Inflammatory macrophage treated with lipopolysaccharide for 1 hour (primary cell): ENCODE data around the gene TASOR2.
A peak's percentile ranks its signal among the peaks of the same experiment; 100 is the strongest.

Source experiments
- DNase-seq, 2 donors: peaks; one replicate each; pipeline ENCODE4 v3.0.0-alpha.2; 2020 to 2022

Gene TASOR2

DNA sequence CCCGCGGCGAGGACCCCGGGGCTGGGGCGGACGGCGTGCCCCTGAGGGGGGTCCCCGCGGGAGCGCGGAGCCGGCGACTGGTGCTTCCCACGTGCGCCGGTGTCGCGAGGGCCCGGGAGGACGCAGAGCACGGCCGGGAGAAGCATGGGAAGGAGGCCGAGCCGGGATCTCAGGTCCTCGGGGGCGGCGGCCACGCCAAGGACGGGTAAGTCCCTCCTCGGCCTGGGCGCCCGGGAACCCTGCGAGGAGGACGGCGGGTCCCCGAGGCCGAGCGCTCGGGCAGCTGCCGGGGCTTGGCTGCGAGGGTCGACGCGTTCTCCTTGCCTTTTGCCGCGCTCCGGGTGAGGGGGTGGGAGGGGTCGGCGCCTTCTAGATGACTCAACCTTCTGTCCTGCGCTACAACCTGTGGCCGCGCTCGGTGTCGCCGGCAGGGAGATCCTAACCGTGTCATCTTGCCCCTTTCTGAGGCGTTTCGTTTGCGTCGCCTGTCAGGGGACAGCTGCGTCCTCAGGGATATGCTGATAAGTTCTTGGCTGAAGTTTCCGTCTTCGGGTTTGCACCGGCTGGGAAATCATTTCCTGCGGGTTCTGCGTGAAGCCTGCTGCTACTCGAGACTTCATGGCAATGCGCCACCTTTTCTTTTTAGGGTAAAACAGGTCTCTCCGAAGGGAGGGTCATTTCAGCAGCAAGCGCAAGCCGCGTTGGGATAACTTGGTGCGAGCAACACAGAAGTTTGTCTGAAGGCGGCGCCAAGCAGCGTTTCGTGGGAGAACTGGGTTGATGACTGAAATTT, 529 bp downstream of the TASOR2 start:
- DNase-seq = peak; percentile 65 to 69

DNA sequence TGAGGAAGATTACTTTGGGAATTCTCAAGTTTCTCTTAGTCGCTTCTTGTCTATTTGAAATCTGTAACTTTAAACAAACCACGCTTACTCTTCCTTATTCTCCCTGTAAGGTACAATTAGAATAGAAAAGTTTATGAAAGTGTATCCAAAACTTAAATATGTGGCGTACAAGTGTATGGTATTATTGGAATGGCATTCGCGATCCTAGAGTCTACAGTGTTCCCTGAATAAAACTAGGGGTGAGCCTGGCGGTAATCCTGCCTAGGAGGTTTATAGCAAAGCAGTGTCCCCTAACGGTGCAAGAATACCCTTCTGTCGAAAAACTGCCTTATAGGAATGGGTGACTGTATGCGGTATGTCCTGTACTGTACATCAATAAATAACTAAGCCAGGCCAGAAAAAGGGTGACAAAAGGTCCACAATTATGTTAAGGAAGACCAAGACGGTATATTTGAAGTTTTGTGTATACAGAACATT, 1.2 kb downstream of the TASOR2 start:
- DNase-seq = no peak

DNA sequence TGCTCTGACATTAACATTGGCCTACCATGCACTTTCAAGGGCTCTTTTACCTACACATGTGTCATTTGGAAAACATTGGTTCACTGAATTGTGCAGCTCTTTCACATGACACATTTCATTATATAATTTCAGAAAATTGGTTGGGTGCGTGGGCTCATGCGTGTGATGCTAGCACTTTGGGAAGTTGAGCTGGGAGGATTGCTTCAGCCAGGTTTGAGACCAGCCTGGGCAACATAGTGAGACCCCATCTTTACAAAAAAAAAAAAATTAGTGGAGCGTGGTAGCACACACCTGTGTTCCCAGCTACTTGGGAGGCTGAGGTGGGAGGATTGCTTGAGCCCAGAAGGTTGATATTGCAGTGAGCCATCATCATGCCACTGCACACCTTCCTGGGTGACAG, 3.9 kb downstream of the TASOR2 start:
- DNase-seq = no peak

DNA sequence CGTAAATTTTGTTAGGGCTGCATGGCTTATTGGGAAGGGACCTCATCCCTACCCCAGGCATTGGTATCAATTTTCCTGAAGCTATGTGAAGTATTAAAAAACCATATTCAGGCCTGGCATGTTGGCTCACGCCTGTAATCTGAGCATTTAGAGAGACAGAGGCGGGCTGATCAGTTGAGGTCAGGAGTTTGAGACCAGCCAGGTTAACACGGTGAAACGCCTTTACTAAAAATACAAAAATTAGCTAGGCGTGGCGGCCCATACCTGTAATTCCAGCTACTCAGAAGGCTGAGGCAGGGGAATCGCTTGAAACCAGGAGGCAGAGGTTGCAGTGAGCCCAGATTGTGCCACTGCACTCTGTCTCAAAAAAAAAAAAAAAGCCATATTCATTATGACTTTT, 7.1 kb downstream of the TASOR2 start:
- DNase-seq = no peak

DNA sequence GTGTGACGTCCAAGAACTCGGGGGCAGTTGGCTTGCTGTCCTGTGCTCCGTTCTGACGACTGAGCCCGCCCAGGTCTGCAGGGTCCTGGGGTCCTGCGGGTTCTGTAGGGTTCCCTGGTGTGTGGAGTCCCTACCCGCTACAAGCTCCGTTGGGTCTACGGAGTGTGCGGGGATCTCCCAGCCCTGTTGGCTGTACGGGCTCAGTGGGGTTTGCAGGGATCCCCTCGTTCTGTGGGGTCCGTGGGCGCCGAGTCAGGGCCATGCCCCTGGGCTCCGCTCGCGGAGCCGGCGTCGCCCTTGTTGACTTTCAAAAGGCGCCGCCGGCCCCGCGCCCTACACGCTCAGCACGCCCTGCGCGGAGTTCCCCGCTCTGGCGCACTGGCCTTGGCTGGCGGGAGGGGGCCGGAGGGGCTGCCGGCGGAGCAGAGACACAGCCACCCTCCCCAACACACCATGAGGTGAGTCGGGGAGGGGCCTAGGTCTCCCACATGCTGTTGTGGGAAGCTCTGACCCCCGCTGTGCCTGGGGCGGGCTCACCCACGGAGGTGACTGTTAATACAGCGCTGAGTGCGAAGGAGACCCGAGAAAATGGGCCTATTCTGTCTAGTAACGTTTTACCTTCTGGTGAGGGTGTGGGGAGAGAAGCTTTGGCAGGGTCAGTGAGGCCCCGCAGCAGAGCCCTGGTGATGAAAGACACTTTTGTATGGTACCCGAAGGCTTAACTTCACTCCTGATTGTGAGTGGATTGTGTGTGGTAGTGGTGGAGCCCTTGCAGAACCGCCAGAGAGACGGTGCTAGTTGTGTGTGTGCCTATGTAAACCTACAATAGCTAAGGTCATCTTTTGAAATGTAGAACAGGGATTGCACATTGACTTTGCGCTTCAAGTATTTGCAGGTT, 8.1 kb downstream of the TASOR2 start:
- DNase-seq = no peak

DNA sequence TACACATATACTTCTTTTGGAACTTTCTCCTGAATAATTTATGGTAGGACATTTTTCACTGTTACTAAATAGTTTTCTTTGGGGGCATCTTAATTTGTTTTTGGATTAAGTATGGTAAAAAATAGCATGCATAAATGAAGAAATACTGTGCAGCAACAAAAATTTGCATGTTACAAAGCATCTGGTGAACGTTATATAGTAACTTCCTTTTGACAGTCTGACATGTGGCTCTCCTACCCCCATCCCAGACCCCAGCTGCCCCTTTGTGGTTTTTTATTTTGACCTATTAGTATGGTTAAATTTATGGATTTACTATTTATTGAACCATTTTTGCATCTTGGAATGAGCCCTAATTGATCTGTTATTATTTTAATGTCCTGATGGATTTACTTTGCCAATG, 9.9 kb downstream of the TASOR2 start:
- DNase-seq = no peak

DNA sequence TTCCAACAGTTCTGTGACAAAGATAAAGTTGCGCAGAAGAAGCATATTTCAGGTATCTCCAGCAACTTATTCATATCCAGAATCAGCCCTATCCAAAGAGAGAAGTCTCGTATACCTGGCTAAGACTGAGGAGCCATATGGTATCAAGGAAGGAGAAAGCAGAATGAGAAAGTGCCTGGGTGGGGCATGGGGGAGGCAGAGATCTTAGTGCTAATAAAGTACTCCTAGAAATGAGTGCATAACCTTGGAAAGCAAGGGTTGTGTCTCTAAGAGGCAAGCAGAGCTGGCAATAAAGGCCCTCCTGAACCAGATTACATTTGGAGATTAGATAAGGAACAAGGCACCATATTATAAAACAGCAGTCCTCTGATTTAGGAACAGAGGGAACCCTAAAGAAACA, 12.7 kb downstream of the TASOR2 start:
- DNase-seq = no peak

DNA sequence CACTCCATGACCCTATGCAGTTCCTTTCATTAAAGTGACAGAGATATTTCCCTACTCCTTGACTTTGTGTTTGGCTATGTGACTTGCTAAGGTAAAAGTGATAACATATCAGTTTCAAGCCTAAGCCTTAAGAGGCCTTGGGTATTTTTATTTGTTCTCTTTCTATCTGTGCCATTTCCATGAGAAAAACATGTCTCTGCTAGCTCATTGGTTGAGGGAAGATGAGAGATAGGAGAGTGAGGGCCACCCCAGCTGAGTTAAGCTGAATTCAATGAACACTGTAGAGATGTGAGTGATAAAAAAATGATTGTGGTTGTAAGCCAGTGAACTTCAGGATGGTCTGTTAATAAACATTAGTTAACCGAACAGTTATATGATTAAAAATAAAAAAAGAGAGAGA, 13.4 kb downstream of the TASOR2 start:
- DNase-seq = no peak

DNA sequence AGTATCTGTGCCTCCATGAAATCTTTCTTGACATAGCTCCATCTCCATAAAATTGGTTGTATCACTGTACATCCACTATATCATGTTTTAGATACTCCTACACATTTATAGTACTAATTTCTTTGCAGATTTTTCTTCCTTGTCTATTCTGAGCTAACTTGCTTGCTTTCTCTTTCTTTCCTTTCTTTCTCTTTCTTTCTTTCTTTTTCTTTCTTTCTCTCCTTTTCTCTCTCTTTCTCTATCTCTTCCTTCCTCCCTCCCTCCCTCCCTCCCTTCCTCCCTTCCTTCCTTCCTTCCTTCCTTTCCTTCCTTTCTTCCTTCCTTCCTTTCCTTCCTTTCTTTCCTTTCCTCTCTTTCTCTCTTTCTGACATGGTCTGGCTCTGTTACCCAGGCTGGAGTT, 23.7 kb downstream of the TASOR2 start:
- DNase-seq = no peak

DNA sequence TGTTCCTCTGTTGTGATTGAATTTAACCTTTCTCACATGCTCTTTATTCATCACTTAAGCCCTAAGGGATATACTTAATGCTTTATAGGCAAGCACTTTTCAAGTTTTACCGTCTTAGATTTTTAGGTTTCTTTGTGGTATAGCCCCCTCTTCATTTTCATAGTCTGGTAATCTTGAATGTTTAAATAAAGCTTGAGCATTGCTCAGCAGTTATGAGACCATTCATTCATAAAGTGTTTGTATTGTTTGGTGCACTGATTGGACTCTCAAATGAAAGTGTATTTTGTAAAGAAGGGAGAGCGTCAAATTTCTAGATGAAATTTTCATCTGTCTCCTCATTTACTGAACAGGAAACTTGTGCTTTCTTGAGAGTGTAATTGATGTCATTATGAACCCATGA, 25.2 kb downstream of the TASOR2 start:
- no peak for DNase-seq

DNA sequence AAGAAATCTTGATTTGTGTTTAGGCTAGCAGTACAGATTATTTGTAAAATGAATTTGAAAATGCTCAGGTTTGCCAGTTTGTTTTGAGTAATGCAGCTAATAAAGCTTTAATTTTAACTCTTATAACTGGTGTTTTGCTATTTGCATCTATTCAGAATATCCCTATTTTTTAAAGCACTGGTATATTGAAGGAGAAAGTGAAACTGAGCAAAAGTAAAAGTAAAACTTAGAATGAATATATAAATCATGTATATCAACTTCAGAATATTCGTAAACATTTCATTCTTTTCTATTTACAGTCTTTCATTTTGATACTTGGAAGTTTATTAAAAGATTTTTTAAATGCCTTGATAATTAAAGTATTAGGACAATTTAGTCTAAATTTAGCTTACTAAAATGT, 26.2 kb downstream of the TASOR2 start:
- DNase-seq = peak in 1 of 2 donors; percentile 45

DNA sequence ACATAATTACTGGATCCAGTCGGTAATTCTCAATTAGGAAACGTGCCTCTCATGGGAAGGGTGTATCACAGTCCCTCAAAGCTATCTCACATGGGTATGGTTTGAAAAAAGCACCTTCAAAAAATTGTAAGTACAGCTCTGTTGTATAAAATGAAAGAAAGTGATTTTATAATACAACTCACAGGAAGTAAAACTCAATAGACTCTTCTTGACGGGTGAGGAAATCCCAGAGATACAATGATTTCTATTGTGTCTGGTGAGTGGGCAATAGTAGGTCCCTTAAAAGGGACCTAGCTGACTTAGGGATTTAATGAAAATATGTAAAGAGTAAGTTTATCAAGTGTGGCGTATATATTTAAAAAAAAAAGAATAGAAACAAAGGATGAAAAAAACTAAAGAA, 27.0 kb downstream of the TASOR2 start:
- DNase-seq = peak; percentile 41 to 52

DNA sequence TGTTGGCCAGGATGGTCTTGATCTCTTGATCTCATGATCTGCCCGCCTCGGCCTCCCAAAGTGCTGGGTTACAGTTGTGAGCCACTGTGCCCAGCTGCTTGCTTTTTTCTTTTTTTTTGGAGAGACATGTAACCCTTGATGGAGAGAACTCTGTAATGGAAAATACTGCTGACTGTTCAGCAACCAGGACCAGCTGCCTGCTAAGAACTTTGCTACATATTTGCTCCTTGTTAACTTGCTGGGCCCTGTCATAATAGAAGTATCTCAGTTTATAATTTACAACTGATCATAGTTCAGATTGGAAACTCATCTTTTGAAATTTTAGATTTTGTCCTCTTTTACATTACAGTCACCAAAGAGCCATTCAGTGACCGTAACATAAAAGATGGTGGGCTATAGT, 34.9 kb downstream of the TASOR2 start:
- no peak for DNase-seq

DNA sequence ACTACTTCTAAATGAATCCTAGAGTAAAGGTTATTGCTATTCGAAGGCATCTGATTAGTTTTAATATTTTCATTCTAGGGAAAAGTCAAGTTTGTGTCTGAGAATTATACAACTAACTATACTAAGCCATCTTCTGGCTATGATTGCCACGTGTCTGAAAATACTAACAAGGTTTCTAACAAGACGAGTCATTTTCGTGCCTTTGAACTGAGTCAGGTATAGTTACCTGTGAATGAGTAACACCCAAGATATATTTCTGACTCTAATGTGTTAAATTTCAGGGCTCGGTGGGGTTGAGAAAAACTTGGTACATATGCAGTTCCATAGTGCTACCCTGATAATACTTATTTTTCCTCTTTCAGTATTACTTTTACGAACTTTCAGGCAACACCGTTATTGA, 35.5 kb downstream of the TASOR2 start:
- no peak for DNase-seq

DNA sequence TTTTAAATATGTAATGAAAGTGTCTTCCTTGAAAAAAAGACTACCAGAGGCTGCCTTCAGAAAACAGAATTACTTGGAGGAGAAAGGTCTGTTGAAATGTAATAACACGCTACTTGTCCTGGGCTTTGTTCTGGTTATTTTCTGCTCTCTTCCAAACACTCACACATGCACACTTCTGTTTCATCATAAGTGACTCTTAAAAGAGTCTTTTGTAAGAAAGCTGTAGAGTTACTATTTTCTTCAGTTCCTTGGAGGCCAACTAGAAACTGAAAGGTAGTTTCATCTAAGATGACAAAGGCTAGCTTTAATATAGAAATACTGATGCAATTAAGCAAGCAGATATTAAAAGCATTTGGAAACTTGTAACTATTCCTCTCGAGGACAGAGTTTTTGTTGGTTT, 39.1 kb downstream of the TASOR2 start:
- DNase-seq = no peak

DNA sequence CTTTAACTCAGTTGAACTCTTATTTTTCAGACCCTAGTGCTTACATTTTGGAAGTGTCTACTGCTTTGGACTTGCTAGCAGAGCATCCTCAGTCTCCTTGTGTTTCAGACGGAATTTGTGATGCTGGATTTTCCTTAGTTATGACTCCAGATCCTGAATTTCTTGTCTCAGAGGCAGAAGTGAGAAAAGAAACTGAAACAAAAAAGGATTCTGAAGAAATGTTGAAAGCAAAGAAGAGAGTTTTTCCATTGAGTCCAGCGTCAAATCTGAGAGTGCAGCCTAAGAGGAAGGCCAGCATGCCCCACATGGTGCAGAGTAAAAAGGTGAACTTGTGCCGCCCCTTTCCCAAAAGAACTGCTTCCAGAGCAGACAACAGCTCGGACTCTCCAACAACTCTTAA, 46.1 kb downstream of the TASOR2 start:
- DNase-seq = no peak

DNA sequence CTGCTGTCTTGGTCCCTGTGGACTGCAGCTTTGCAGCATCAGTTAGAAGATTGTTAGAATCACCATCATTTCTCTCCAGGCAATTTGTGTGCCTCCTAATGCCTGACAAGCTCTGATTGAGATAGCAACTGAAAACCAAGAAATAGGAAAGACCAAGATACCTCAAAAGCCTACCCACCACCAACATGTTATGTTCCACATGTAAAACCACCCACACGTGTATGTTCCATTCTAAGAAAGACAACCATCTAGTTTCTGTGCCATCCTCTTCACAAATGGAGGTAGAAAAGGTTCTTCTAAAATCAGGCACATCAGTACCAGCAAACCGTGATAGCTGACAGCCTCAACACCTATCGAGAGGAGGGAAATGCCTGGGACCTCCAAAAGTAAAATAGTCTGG, 46.9 kb downstream of the TASOR2 start:
- no peak for DNase-seq

DNA sequence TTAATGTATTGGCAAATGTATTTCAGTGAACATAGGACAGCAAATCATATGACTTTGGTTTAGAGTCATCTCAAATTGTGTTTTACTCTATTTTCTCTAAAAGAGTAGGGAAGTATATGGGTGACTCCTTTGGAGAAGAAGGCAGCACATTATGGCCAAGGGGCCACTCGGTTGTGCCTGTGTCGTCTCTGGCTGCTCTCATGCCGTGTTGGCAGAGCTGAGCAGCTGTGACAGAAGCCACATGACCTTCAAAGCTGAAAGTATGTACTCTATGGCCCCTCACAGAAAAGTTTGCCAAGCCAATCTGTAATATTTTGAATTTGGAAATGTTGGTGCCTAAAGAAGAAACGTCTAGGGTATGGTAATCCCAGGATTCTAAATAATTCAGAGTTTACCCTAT, 47.5 kb downstream of the TASOR2 start:
- no peak for DNase-seq
